ENCODE results near the gene ASB7. TPM values are rescaled to one million over a fixed set of nuclear protein-coding genes. Genes with fewer than 3 reads are reported as not detected.

The ASB7 gene, protein sequence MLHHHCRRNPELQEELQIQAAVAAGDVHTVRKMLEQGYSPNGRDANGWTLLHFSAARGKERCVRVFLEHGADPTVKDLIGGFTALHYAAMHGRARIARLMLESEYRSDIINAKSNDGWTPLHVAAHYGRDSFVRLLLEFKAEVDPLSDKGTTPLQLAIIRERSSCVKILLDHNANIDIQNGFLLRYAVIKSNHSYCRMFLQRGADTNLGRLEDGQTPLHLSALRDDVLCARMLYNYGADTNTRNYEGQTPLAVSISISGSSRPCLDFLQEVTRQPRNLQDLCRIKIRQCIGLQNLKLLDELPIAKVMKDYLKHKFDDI
- total RNA-seq, result 10 to 100 TPM; 14.9 to 16.0 TPM
- 11.2 TPM for polyA plus RNA-seq

DNA sequence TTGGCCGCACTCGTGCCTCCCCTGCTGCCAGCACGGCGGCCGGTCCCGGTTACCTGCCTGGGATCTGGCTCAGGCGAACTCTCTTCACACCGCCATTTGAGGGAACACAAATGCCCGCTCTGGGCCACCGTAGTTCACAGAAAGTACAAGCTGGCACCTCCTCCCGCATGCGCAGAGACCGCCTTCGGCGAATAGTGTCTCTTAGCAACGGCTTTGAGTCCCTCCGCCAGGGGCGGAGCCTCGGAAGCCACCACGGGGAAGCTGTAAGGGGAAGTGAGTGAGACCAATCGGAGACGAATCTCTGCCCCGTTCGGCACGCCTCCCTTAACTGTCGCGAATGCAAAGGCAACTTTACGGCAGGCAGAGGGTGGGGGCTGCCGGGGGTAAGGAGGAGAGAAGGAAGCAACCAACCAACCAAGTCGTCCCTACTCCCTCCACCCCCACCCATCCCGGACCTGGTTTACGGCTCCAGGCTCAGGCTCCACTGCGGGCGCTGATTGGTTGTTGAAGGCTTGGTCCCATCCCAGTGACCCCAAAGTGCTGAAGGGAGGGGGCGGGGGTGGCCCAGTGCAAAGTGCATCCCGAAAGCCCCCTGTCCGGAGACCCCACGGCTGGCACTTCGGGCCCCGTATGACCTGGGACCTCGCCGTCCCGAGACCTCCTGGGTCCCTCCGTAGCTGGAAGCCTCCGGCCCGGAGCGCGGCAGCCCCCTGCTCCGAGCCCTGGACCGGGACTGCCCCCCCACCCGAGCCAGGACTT lies at the start of gene ASB7, which contains the start of gene LINS1:
ASB7 (plus strand) TSS at position 526 of the 759 bp plus-strand sequence. CDS start 9,628 bp downstream, outside the sequence.
LINS1 (minus strand) TSS at position 121 of the 759 bp plus-strand sequence. CDS start 21,342 bp downstream, outside the sequence.
- Histone ChIP-seq H3K9me3 (ENCODE audit: low read length) (no peaks in the 10 kb centered on the region), H3K36me3 (ENCODE audit: insufficient read depth, low read length) (no peaks in the 10 kb centered on the region), H3K27ac (ENCODE audit: low read depth, low read length) (peak within 1 kb of the TSS; percentile 87), H3K27me3 (ENCODE audit: insufficient read depth, low read length, poor library complexity, severe bottlenecking) (no peaks in the 10 kb centered on the region), H3K4me3 (ENCODE audit: low read length) (peak within 1 kb of the TSS; percentile 96), H3K4me1 (ENCODE audit: insufficient read depth, low read length) (peaks cover 65% of the 10 kb centered on the region)
- peak; percentile 100 for DNase-seq
- Mint-ChIP-seq H3K4me3 (no peak within 1 kb of the TSS), H3K4me1 (peaks cover 39 to 60% (median 59%) of the 10 kb centered on the region in 3 donors), H3K27ac (peak within 1 kb of the TSS in 7 of 8 donors; percentile 84 to 96 (median 95)), H3K27me3 (no peaks in the 10 kb centered on the region), H3K36me3 (peaks cover 0 to 37% (median 8%) of the 10 kb centered on the region in 3 donors), H3K9me3 (no peaks in the 10 kb centered on the region)
- CTCF ChIA-PET, result interaction anchor here (0.7 to 4.3 kb wide), 5 partner anchors 23 to 272 kb away, joined by 3 to 24 read pairs (median 4); partner anchors contain the start of gene ADAMTS17
- POLR2A ChIA-PET, result interaction anchor here (0.6 to 0.8 kb wide), 2 partner anchors 676 to 1494 kb away, joined by 3 to 4 read pairs; no protein-coding TSS in a partner anchor

DNA sequence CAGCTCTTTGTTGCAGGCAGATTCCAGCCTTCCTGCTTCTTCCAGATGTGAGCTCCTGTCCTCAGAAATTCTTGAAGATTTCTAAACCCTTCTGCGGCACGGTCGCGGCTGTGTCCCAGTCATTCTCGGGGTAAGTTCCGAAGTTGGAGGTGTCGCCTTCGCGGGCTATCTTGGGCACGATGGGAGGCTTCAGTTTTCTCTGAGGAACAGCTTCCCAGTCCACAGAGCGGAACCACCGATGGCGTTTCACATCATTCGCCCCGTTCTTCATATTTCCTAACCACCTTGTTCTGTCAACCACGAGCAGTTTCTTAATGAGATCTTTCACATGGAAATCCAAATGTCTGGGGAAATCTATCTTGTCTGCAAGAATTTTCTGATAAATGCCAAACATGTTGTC lies 48.9 kb upstream of the ASB7 start:
- H3K36me3 Mint-ChIP-seq, result peaks cover 0 to 14% (median 7%) of the 10 kb centered on the region in 3 donors
- Histone ChIP-seq H3K27me3 (ENCODE audit: insufficient read depth, low read length, poor library complexity, severe bottlenecking) (no peaks in the 10 kb centered on the region), H3K9me3 (ENCODE audit: low read length) (no peaks in the 10 kb centered on the region), H3K36me3 (ENCODE audit: insufficient read depth, low read length) (peaks cover 9% of the 10 kb centered on the region), H3K4me1 (ENCODE audit: insufficient read depth, low read length) (no peaks in the 10 kb centered on the region), H3K4me3 (ENCODE audit: low read length) (no peak overlapping the region), H3K27ac (ENCODE audit: low read depth, low read length) (no peak overlapping the region)
- CTCF ChIA-PET, result no interaction called here
- POLR2A ChIA-PET, result no interaction called here
- no peaks in the 10 kb centered on the region for H3K4me1 Mint-ChIP-seq
- no peak overlapping the region for H3K4me3 Mint-ChIP-seq
- no peak overlapping the region for H3K27ac Mint-ChIP-seq
- no peak for DNase-seq
- H3K9me3 Mint-ChIP-seq, result peaks cover 0 to 3% (median 0%) of the 10 kb centered on the region in 5 donors
- H3K27me3 Mint-ChIP-seq, result no peaks in the 10 kb centered on the region

- Mint-ChIP-seq H3K4me3 (no peak overlapping the region), H3K27me3 (peaks cover 0 to 1% of the 10 kb centered on the region in 2 donors), H3K36me3 (peaks cover 0 to 22% (median 20%) of the 10 kb centered on the region in 3 donors), H3K9me3 (peaks cover 0 to 2% (median 0%) of the 10 kb centered on the region in 5 donors), H3K4me1 (no peaks in the 10 kb centered on the region), H3K27ac (no peak overlapping the region)
- ChIA-PET POLR2A (no interaction called here), CTCF (no interaction called here)
- DNase-seq, result no peak
- no peak overlapping the region for H3K27ac ChIP-seq (ENCODE audit: low read depth, low read length)
- H3K27me3 ChIP-seq (ENCODE audit: insufficient read depth, low read length, poor library complexity, severe bottlenecking), result no peaks in the 10 kb centered on the region
- H3K4me1 ChIP-seq (ENCODE audit: insufficient read depth, low read length), result no peaks in the 10 kb centered on the region
- no peaks in the 10 kb centered on the region for H3K9me3 ChIP-seq (ENCODE audit: low read length)
- no peak overlapping the region for H3K4me3 ChIP-seq (ENCODE audit: low read length)
- peaks cover under 1% of the 10 kb centered on the region for H3K36me3 ChIP-seq (ENCODE audit: insufficient read depth, low read length)
Measured at GRCh38 chr15:100558771-100559254, 43.6 kb upstream of the ASB7 start.

DNA sequence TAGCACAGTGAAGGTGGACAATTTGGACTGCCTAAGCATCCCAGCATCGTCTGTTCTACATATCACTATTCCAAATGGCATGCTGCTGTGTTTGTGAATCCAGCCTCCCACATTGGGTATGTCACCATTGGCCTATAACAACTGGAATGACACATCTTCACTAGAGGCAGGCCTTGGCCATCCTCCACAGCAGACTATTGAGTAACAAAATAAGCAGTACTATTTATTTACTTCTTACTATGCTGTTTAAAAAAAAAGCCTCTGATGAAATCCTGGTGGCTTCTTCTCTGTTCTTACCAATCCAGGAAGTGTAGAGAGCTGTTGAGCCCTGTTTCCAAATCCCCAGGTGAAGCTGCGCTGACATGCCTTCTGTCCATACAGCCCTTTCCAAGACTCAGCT lies 43.1 kb upstream of the ASB7 start:
- POLR2A ChIA-PET, result no interaction called here
- no peak overlapping the region for H3K4me3 ChIP-seq (ENCODE audit: low read length)
- Mint-ChIP-seq H3K27me3 (peaks cover 0 to 1% of the 10 kb centered on the region in 2 donors), H3K4me1 (no peaks in the 10 kb centered on the region), H3K27ac (peak overlapping the region in 2 of 8 donors; percentile 23 to 33), H3K4me3 (no peak overlapping the region), H3K36me3 (peaks cover 0 to 22% (median 20%) of the 10 kb centered on the region in 3 donors), H3K9me3 (peaks cover 0 to 2% (median 0%) of the 10 kb centered on the region in 5 donors)
- H3K9me3 ChIP-seq (ENCODE audit: low read length), result no peaks in the 10 kb centered on the region
- no peak for DNase-seq
- H3K36me3 ChIP-seq (ENCODE audit: insufficient read depth, low read length), result no peaks in the 10 kb centered on the region
- CTCF ChIA-PET, result no interaction called here
- H3K27me3 ChIP-seq (ENCODE audit: insufficient read depth, low read length, poor library complexity, severe bottlenecking), result no peaks in the 10 kb centered on the region
- no peaks in the 10 kb centered on the region for H3K4me1 ChIP-seq (ENCODE audit: insufficient read depth, low read length)
- no peak overlapping the region for H3K27ac ChIP-seq (ENCODE audit: low read depth, low read length)

DNA sequence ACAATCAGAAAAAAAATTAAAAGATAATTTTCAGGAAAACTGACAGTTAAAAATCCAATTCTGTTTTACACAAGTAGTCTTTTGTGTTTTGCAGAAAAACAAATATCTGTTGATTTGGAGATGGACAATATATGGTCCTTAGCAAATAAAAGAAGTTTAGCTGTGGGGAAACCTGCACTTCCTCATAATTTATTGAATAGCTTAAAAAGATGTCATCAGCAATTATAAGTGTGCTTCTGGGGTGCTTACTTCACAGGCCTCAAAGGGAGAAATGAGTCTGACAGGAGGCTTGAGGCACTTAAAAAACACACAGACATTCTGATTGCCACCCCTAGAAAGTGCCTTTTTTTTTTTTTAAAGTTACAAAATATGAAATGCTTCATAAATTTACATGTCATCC lies 42.1 kb upstream of the ASB7 start:
- Mint-ChIP-seq H3K4me1 (no peaks in the 10 kb centered on the region), H3K4me3 (no peak overlapping the region), H3K36me3 (peaks cover 0 to 26% (median 20%) of the 10 kb centered on the region in 3 donors), H3K9me3 (peaks cover 0 to 2% (median 0%) of the 10 kb centered on the region in 5 donors), H3K27me3 (peaks cover 0 to 1% of the 10 kb centered on the region in 2 donors), H3K27ac (peak overlapping the region in 2 of 8 donors; percentile 73 to 81)
- no peak for DNase-seq
- Histone ChIP-seq H3K9me3 (ENCODE audit: low read length) (no peaks in the 10 kb centered on the region), H3K4me3 (ENCODE audit: low read length) (no peak overlapping the region), H3K27ac (ENCODE audit: low read depth, low read length) (no peak overlapping the region), H3K4me1 (ENCODE audit: insufficient read depth, low read length) (no peaks in the 10 kb centered on the region), H3K36me3 (ENCODE audit: insufficient read depth, low read length) (no peaks in the 10 kb centered on the region), H3K27me3 (ENCODE audit: insufficient read depth, low read length, poor library complexity, severe bottlenecking) (no peaks in the 10 kb centered on the region)
- CTCF ChIA-PET, result no interaction called here
- POLR2A ChIA-PET, result no interaction called here

DNA sequence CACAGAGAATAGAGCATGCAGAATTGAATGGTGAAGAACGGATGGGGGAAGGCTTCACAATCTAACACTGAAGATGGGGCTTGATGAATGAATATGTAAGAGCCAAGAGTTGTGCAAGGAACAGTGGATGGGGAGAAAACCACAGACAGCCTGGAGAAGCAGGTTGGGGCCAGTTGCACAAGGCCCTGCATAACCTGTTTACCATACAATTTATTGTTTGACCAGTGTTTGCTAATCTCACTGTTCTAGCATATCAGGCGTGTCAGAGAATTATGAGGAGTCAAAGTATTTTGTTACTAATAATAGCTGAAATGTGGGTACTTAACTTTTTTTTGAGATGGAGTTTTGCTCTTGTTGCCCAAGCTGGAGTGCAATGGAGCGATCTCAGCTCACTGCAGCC lies 36.8 kb upstream of the ASB7 start:
- H3K27ac ChIP-seq (ENCODE audit: low read depth, low read length), result no peak overlapping the region
- no peaks in the 10 kb centered on the region for H3K9me3 ChIP-seq (ENCODE audit: low read length)
- H3K27me3 Mint-ChIP-seq, result peaks cover 0 to 1% of the 10 kb centered on the region in 2 donors
- no peak for DNase-seq
- ChIA-PET POLR2A (no interaction called here), CTCF (no interaction called here)
- no peak overlapping the region for H3K4me3 ChIP-seq (ENCODE audit: low read length)
- H3K4me3 Mint-ChIP-seq, result no peak overlapping the region
- H3K27me3 ChIP-seq (ENCODE audit: insufficient read depth, low read length, poor library complexity, severe bottlenecking), result no peaks in the 10 kb centered on the region
- peak overlapping the region in 2 of 8 donors; percentile 29 to 85 for H3K27ac Mint-ChIP-seq
- H3K4me1 Mint-ChIP-seq, result peaks cover 2 to 9% (median 7%) of the 10 kb centered on the region in 3 donors
- H3K9me3 Mint-ChIP-seq, result no peaks in the 10 kb centered on the region
- H3K4me1 ChIP-seq (ENCODE audit: insufficient read depth, low read length), result peaks cover 6% of the 10 kb centered on the region
- H3K36me3 ChIP-seq (ENCODE audit: insufficient read depth, low read length), result peaks cover 5% of the 10 kb centered on the region
- peaks cover 0 to 57% (median 21%) of the 10 kb centered on the region in 3 donors for H3K36me3 Mint-ChIP-seq

- H3K36me3 Mint-ChIP-seq, result peaks cover 0 to 66% (median 23%) of the 10 kb centered on the region in 3 donors
Measured at GRCh38 chr15:100566850-100567628, 35.4 kb upstream of the ASB7 start.

More at GRCh38 chr15:100566850-100567628, 35.4 kb upstream of the ASB7 start:
- Mint-ChIP-seq H3K27ac (peak overlapping the region in 2 of 8 donors; percentile 23 to 43), H3K27me3 (no peaks in the 10 kb centered on the region), H3K4me1 (peaks cover 12 to 23% (median 22%) of the 10 kb centered on the region in 3 donors), H3K9me3 (no peaks in the 10 kb centered on the region), H3K4me3 (no peak overlapping the region)
- ChIA-PET CTCF (no interaction called here), POLR2A (interaction anchor here (0.7 kb wide), 1 partner anchor 210 kb away, joined by 3 read pairs; no protein-coding TSS in a partner anchor)
- Histone ChIP-seq H3K9me3 (ENCODE audit: low read length) (no peaks in the 10 kb centered on the region), H3K4me3 (ENCODE audit: low read length) (no peak overlapping the region), H3K27ac (ENCODE audit: low read depth, low read length) (no peak overlapping the region), H3K27me3 (ENCODE audit: insufficient read depth, low read length, poor library complexity, severe bottlenecking) (no peaks in the 10 kb centered on the region), H3K36me3 (ENCODE audit: insufficient read depth, low read length) (peaks cover 5% of the 10 kb centered on the region), H3K4me1 (ENCODE audit: insufficient read depth, low read length) (peaks cover 21% of the 10 kb centered on the region)
- DNase-seq, result no peak

All from CD8-positive, alpha-beta memory T cell (primary cell).